Fibroblast of lung (primary cell): ENCODE results near the gene DNAH8.

Source experiments
- CTCF ChIP-seq, 2 donors: IDR thresholded peaks in 1 of 2; conservative IDR thresholded peaks in 1 of 2; 1 replicate in 1 of 2; 2 replicates in 1 of 2; pipeline ENCODE4 v1.5.1; 2011 to 2012; ENCODE audit warnings: low read length in 2 of 2, control low read depth in 1 of 2, inconsistent platforms in 1 of 2, low read depth in 1 of 2, mild to moderate bottlenecking in 1 of 2
- EZH2 ChIP-seq: IDR thresholded peaks from 2 replicates; pipeline ENCODE4 v1.5.1; 2012; ENCODE audit warnings: low read length, control low read depth, mild to moderate bottlenecking; ENCODE audit errors: missing control alignments

- no peak for TF ChIP-seq CTCF (conservative IDR thresholded peaks at IDR 0.05 in 1 of 2, IDR thresholded peaks at IDR 0.05 in 1 of 2; ENCODE audit: low read depth in 1 of 2, low read length in 2 of 2)
- TF ChIP-seq EZH2, result no peak
Measured at GRCh38 chr6:38873001-38873400, 157.9 kb downstream of the DNAH8 start.
